KOPT-K1 (cell line): ENCODE measurements around the gene CCDC86.

ENCODE experiments used
- H3K27ac ChIP-seq: fragments of 200-600 bp; sonication (generic); 2 replicates; pipeline ENCODE4 v1.5.1; 2016; ENCODE audit warnings: antibody characterized with exemption, mild to moderate bottlenecking, low read depth, low read length; ENCODE audit not compliant: poor library complexity, severe bottlenecking
- H3K36me3 ChIP-seq: fragments of 200-600 bp; sonication (generic); 2 replicates; pipeline ENCODE4 v1.5.1; 2017; ENCODE audit warnings: antibody characterized with exemption, mild to moderate bottlenecking, low read length, moderate library complexity; ENCODE audit not compliant: insufficient read depth
- H3K9me3 ChIP-seq: fragments of 200-600 bp; sonication (generic); 2 replicates; pipeline ENCODE4 v1.5.1; 2017; ENCODE audit warnings: antibody characterized with exemption, low read length, mild to moderate bottlenecking; ENCODE audit not compliant: insufficient read depth, poor library complexity, severe bottlenecking

CCDC86 gene

DNA sequence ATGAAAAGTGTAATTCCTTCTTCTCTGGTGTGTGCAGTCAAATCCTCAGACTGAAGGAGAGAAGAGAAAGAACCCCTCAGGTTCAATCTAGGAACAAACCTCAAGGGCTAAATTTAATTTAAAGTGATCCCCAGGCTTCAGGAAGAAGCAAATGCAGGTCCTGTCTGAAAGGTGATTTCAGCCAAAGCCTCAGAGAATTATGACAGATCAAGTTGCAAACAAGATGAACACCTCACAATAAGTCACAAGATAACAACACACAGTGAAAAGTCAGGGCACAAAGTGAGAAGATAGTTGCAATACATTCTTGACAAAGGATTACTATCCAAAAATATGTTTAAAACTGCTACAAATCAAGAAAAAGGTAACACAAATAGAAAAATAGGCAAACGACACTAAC lies 37.2 kb downstream of the CCDC86 start:
- Histone ChIP-seq H3K9me3 (no peaks in the 10 kb centered on the region), H3K36me3 (peaks cover 28% of the 10 kb centered on the region), H3K27ac (no peak overlapping the region)

DNA sequence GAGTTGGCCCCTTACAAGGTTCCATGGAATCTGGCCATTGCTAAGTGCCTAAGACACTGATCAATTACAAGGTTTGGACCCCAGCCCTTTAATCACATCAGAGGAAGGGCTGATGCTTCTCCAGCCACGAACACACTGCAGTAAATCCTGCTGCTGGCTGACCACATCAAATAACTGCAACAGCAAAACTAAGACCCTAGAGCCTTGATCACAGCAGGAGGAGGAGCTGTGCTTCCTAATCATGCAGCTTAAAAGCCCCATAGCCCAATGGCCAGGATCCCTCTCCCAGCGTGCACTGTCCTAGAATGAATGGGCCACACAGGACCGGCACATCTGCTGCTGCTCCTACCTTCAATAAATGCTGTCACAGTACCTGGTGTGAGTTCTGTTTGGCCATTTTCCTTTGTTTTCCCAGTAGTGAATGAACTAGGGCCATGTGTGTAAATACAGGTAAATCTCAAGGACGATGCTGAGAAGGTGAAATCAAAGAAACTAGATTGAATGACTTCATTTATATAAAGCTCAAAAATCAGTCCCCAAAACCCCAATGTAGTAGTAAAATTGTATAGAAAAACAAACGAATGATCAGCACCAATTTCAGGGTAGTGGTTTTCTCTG lies 38.2 kb downstream of the CCDC86 start:
- H3K27ac ChIP-seq = no peak overlapping the region
- peaks cover 28% of the 10 kb centered on the region for H3K36me3 ChIP-seq
- no peaks in the 10 kb centered on the region for H3K9me3 ChIP-seq

DNA sequence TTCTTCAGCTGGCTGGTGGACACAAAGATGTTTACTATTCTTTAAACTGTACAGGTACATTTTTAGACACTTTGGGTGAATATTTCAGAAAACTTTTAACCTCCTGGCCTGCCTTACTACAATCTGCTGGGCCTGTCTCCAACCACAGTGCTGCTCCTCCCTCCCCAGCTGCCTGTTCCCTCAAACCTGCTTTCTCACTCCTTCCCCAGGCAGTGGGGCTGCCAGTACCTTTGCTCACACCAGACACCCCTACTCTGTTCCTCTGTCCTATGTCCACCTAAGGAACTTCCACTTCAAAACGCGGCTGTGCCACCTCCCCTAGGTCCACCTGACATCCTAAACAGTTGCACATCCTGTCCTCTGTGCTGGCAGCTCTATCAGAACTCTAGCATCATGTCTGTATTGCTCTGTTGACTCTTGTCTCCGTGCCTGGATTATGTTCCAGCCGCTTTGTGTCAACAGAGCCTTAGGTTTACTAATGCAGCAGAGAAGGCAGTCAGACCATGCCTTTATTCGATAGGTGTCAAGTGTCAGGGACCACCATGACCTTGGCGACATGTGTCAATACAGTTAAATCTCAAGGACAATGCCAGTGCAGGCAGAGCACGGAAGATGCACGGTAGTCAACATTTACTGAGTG lies 38.9 kb downstream of the CCDC86 start:
- no peaks in the 10 kb centered on the region for H3K9me3 ChIP-seq
- H3K36me3 ChIP-seq = peaks cover 28% of the 10 kb centered on the region
- H3K27ac ChIP-seq = no peak overlapping the region

DNA sequence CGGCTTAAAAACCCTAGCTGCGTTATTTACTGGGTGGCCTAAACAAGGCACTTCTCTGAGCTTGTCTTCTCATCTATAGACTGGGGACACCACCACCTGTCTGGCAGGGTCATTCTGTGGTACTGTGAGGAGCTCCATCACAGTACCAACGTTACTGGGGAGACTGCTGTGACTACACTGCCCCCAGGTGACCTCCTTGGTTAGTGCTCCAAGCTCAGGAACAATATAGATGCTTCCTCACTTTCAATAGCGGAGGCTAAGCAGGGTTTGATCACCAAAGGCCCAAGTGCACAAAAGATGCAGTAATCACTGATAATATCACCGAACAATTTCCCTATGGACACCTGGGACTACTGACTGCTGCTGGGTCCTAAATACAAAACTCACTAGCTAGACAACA lies 45.6 kb downstream of the CCDC86 start:
- Histone ChIP-seq H3K27ac (no peak overlapping the region), H3K9me3 (no peaks in the 10 kb centered on the region), H3K36me3 (peaks cover 42% of the 10 kb centered on the region)

DNA sequence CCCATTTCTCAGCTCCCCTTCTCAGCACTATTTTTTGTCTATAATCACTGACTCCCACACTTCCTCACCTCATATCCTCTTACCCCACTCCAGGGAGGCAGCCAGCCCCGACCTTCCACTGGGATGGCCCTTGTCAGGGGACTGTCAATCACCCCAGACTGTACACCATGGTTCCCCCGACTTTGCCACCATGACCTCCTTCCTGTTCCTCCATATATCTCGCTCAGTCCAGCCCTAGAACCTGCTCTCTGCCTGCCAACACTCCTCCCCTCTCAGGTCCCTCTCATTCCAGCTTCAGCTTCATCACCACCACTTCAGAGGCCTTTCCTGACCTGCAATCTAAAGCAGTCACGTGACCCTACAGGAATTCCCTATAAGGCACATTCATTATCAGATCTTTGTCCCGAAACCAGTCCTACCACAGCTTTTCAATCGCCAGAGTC lies 48.0 kb downstream of the CCDC86 start:
- Histone ChIP-seq H3K36me3 (peaks cover 66% of the 10 kb centered on the region), H3K9me3 (no peaks in the 10 kb centered on the region), H3K27ac (no peak overlapping the region)

DNA sequence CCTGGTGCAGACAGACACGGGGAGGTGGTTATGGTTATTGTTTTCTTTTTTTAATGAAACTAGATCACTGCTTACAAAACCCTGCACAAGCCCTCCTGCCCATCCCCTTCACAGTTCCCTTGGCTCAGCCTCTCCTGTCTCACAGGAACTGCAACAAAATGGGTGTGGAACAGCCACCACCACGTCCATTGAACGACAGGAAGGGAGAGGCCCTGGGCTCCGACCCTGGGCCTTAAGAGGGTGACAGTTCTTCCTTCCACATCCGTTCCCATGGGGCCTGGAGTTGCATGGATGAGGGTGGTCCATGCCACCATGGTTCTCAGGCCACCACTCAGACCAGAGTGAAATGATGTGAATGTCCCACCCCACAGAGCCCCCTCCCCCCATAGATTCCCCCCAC lies 48.8 kb downstream of the CCDC86 start:
- Histone ChIP-seq H3K36me3 (peaks cover 74% of the 10 kb centered on the region), H3K9me3 (no peaks in the 10 kb centered on the region), H3K27ac (no peak overlapping the region)

DNA sequence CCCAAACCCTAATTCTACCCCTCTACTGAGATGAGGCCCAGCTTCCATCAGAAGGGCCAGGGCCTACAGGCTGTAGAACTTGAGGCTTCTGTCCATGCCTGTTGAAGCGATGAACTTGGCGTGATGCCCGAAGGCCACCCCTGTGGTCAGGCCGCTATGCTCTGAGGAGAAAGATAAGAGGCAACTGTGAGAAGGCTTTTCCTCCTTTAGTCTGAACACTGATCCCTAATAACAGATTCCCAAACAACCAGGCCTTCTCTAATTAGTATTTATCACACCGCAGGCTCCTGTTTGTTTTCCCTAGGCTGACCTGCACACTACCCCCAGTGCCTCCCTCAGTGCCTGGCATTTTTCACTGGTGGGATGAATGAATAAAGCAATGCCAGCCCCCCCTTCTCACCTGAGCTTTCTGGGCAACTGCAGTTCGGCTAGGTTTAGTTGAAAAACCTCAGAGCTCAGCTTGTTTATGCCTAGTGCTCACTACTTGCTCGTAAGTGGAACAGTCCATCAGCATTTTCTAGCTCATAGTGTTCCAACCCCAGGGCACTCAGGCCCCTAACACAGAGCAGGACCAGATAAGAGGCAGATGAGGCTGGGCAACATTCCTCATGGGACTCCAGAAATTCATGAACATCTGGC lies 49.3 kb downstream of the CCDC86 start:
- Histone ChIP-seq H3K9me3 (no peaks in the 10 kb centered on the region), H3K27ac (no peak overlapping the region), H3K36me3 (peaks cover 79% of the 10 kb centered on the region)

DNA sequence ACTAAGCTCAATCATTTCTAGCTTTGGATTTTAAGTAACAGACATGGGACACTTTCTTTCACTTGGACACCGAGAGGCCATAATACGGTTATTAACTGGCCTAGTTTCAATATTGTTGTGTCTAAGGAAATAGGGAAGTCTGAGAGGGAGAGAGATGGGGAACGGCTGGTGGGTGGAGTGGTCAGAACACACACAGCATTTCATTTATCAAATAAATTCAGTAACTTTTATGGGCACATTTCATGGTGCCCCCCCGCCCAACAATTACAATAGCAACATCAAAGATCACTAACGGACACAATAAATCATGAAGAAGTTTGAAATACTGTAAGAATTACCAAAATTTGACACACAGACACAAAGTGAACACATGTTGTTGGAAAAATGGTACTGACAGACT lies 53.8 kb downstream of the CCDC86 start:
- H3K9me3 ChIP-seq = no peaks in the 10 kb centered on the region
- peaks cover 99% of the 10 kb centered on the region for H3K36me3 ChIP-seq
- H3K27ac ChIP-seq = no peak overlapping the region

DNA sequence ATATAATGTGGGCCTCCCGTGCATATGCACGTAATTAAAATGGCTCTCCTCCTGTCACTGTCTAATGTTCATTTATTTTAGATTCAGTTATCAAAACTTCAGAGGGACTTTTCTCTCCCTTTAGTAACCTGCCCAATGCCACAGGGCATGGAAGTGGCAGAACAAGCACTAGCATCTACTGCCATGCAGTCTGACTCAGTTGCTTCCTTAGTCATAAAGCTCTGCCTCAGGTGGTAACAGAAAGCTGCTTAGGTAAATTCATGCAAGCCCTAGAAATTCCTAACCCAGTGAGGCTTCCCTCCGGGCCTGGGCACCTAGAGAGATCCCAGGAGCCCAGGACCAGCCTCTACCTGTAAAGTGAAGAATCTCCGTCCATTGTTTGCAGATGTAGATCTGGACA lies 55.6 kb downstream of the CCDC86 start:
- Histone ChIP-seq H3K9me3 (no peaks in the 10 kb centered on the region), H3K27ac (no peak overlapping the region), H3K36me3 (peaks cover 99% of the 10 kb centered on the region)

DNA sequence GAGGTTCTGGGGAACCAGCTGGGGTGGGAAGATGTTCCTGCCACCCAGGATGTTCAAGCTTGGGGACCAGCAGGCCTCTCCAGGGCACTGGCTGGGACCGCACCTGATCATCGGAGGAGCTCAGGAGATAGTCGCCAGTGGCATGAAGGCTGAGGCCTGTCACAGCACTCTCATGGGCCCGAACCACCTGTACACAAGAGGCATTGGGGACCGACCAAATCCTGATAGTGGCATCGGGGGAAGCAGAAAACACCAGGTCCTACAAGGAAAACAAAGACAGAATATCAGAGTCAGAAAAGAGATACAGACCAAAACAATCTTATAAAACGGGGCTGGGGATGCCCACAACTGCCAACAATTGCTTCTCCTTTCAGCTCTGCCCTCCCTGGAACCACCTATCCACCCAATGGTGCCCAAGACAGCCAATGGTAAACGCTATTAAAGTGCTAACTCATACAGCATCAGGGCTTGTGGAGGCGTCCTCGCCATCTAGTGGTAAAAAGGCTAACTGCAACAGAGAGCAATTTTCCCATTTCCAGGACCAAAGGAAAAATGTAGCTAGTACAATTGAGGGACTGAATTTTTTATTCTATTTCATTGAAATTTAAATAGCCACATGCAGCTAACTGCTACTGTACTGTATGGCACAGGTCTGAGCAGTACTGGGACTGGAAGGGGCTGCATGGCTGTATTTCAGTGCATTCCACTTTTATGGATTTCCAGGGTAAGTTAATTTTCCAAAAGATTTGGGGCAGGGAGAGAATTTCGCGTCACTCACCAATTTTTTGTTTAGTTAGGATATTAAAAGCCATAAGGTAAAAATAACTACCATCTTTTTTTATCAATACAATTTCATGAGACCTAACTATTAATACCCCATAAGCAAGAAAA lies 57.4 kb downstream of the CCDC86 start:
- Histone ChIP-seq H3K27ac (no peak overlapping the region), H3K36me3 (peaks cover 99% of the 10 kb centered on the region), H3K9me3 (no peaks in the 10 kb centered on the region)

DNA sequence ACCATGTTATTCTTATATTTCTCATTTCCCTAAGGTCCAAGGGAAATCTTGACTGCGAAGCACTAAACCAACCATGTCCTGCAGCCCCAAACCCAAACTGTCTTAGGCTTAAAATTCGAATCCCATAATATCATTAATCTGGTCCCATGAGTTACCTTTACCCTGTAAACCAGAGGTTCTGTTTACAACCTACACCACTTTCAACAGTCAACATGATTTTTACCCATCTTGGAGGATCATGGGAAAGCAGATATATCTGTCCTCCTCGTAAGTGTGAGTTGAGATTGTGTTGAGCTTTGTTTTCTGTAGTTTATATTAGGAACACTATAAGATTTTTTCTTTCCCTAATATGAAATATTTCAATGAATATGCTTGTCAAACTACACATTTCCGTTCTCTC lies 58.1 kb downstream of the CCDC86 start:
- peaks cover 97% of the 10 kb centered on the region for H3K36me3 ChIP-seq
- no peaks in the 10 kb centered on the region for H3K9me3 ChIP-seq
- H3K27ac ChIP-seq = no peak overlapping the region
